NT2/D1 (cell line): ENCODE results near the gene OVAAL.

Experiments used
- SUZ12 ChIP-seq: IDR thresholded peaks from 2 replicates; pipeline ENCODE4 v1.6.1; 2011; ENCODE audit not compliant: insufficient read length, insufficient read depth; ENCODE audit errors: extremely low read depth
- ZNF274 ChIP-seq: IDR thresholded peaks from 2 replicates; pipeline ENCODE4 v1.6.1; 2011; ENCODE audit warnings: mild to moderate bottlenecking, low read depth, low read length

GRCh38 chr1:180539136-180539535 lies 19.6 kb upstream of the OVAAL start:
- TF ChIP-seq SUZ12 (no peak), ZNF274 (no peak)
